Keratinocyte (primary cell): ENCODE measurements around the gene TARS2. TPM values are rescaled to one million over a fixed set of nuclear protein-coding genes. Genes with fewer than 3 reads are reported as not detected.

Source experiments
- DNase-seq: peaks from one replicate; pipeline ENCODE4 v3.0.0-alpha.2; 2011; ENCODE audit warnings: low read depth, missing footprints, low spot score
- FAIRE-seq: peaks from 2 replicates; lab custom pipeline; 2011; peaks lifted over from hg19 to GRCh38; lab: Jason Lieb, UNC
- H2AFZ ChIP-seq: 2 replicates; pipeline ENCODE4 v1.6.0; 2012; ENCODE audit warnings: low read length, control low read depth, inconsistent platforms; ENCODE audit not compliant: control insufficient read depth
- H3K27ac ChIP-seq: 2 replicates; pipeline ENCODE4 v1.5.1; 2011; ENCODE audit warnings: low read length; ENCODE audit not compliant: control insufficient read depth, insufficient read depth
- H3K27me3 ChIP-seq: 3 replicates; pipeline ENCODE4 v1.6.0; 2011; ENCODE audit warnings: low read length; ENCODE audit not compliant: control insufficient read depth, insufficient read depth; ENCODE audit errors: extremely low read depth
- H3K36me3 ChIP-seq, 2 experiments: 2 replicates in 1 of 2; 3 replicates in 1 of 2; pipeline ENCODE4 v1.5.1; 2011; ENCODE audit warnings: low read length in 2 of 2, mild to moderate bottlenecking in 1 of 2; ENCODE audit not compliant: control insufficient read depth in 2 of 2, insufficient read depth in 2 of 2; ENCODE audit errors: extremely low read depth in 1 of 2
- H3K4me1 ChIP-seq: 3 replicates; pipeline ENCODE4 v1.5.1; 2011; ENCODE audit warnings: low read length; ENCODE audit not compliant: control insufficient read depth, insufficient read depth; ENCODE audit errors: extremely low read depth
- H3K4me2 ChIP-seq: 3 replicates; pipeline ENCODE4 v1.6.0; 2011; ENCODE audit warnings: low read depth, low read length; ENCODE audit not compliant: control insufficient read depth, insufficient read depth; ENCODE audit errors: extremely low read depth
- H3K4me3 ChIP-seq, 3 experiments: fragments of 200-600 bp in 1 of 3; sonication (generic) in 1 of 3; 2 replicates in 2 of 3; 3 replicates in 1 of 3; pipeline ENCODE4 v1.5.1; 2011 to 2016; ENCODE audit warnings: low read length in 3 of 3, mild to moderate bottlenecking in 3 of 3, control low read depth in 2 of 3, inconsistent platforms in 1 of 3, low read depth in 1 of 3, mixed read lengths in 1 of 3, mixed run types in 1 of 3, moderate library complexity in 1 of 3; ENCODE audit not compliant: control insufficient read depth in 2 of 3, insufficient read depth in 2 of 3; ENCODE audit errors: extremely low read depth in 1 of 3
- H3K79me2 ChIP-seq: 2 replicates; pipeline ENCODE4 v1.6.0; 2012; ENCODE audit warnings: low read length; ENCODE audit not compliant: control insufficient read depth, insufficient read depth
- H3K9ac ChIP-seq: 3 replicates; pipeline ENCODE4 v1.6.0; 2011; ENCODE audit warnings: low read length; ENCODE audit not compliant: control insufficient read depth, insufficient read depth; ENCODE audit errors: extremely low read depth
- H3K9me1 ChIP-seq: 3 replicates; pipeline ENCODE4 v1.6.0; 2011; ENCODE audit warnings: low read length; ENCODE audit not compliant: control insufficient read depth, insufficient read depth; ENCODE audit errors: extremely low read depth
- H3K9me3 ChIP-seq: 2 replicates; pipeline ENCODE4 v1.5.1; 2012; ENCODE audit warnings: low read depth, low read length; ENCODE audit not compliant: control insufficient read depth
- H4K20me1 ChIP-seq: 3 replicates; pipeline ENCODE4 v1.6.0; 2011; ENCODE audit warnings: low read length; ENCODE audit not compliant: control insufficient read depth, insufficient read depth; ENCODE audit errors: extremely low read depth
- EZH2 ChIP-seq: IDR thresholded peaks from one replicate; pipeline ENCODE4 v1.6.1; 2012; ENCODE audit warnings: inconsistent platforms, mild to moderate bottlenecking, low read length, moderate library complexity
- dilution Hi-C: fragments of 300-500 bp; cut with MboI; formaldehyde crosslinking; loops from one replicate; pipeline ENCODE4 v1.7.0; 2020; ENCODE audit warnings: low sequenced_read_pairs; ENCODE audit not compliant: extremely low pct_ligation_motif_present
- polyA plus RNA-seq, 5 experiments: library from polyadenylated mRNA; depleted of rRNA in 3 of 5; stranded (reverse) in 3 of 5; stranded (forward) in 1 of 5; unstranded in 1 of 5; fragments of >200 nt; gene quantifications; 1 replicate in 1 of 5; 2 replicates in 3 of 5; 3 replicates in 1 of 5; pipeline versions ENCODE4 v1.2.1 to v1.2.3, GENCODE V29; 2011 to 2012; ENCODE audit warnings: missing spikeins in 2 of 5, low read depth in 1 of 5, low replicate concordance in 1 of 5
- TF ChIP-seq, protein P1 (sequence below), 3 experiments: IDR thresholded peaks in 1 of 3; conservative IDR thresholded peaks in 1 of 3; optimal IDR thresholded peaks in 1 of 3; 2 replicates in 2 of 3; 3 replicates in 1 of 3; pipeline versions ENCODE3 to v1.5.1; 2011; ENCODE audit warnings: low read length in 3 of 3, mild to moderate bottlenecking in 3 of 3, moderate library complexity in 2 of 3, control low read depth in 1 of 3, inconsistent platforms in 1 of 3; ENCODE audit not compliant: insufficient read depth in 2 of 3; ENCODE audit errors: extremely low read depth in 1 of 3

The TARS2 gene
- polyA plus RNA-seq, 1 donor (not counting 4 experiments of a cell fraction or from before 2014, with no cell fraction given) = 28.4 TPM

DNA sequence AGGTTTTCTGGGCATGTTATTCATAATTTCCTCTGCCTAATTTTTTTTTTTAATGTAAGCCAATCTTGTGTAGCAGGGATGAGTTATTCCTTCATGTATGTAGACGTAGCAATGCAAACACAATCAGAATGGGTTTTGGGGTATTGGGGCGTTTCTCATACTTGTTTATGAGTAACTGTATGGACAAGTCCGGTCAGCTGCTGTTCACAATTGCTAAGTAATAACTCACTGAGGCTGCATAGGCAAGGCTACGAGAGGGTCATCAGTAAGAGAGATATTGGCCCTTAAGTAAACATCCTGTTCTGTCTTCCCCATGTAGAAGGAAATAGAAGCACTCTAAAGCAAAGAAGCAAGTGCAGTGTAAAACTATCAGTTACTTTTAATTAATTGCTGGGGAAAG lies 9.5 kb upstream of the TARS2 start:
- H4K20me1 ChIP-seq = no peaks in the 10 kb centered on the region
- peak overlapping the region in 1 of 3 experiments; percentile 5 for H3K4me3 ChIP-seq
- no peaks in the 10 kb centered on the region for H3K9me3 ChIP-seq
- peak overlapping the region; percentile 75 for H3K9ac ChIP-seq
- no peaks in the 10 kb centered on the region for H3K79me2 ChIP-seq
- dilution Hi-C loops = no loop called here
- FAIRE-seq = peak; percentile 86
- DNase-seq = peak; percentile 91
- H3K4me1 ChIP-seq = peaks cover 30% of the 10 kb centered on the region
- TF ChIP-seq, protein P1, sequence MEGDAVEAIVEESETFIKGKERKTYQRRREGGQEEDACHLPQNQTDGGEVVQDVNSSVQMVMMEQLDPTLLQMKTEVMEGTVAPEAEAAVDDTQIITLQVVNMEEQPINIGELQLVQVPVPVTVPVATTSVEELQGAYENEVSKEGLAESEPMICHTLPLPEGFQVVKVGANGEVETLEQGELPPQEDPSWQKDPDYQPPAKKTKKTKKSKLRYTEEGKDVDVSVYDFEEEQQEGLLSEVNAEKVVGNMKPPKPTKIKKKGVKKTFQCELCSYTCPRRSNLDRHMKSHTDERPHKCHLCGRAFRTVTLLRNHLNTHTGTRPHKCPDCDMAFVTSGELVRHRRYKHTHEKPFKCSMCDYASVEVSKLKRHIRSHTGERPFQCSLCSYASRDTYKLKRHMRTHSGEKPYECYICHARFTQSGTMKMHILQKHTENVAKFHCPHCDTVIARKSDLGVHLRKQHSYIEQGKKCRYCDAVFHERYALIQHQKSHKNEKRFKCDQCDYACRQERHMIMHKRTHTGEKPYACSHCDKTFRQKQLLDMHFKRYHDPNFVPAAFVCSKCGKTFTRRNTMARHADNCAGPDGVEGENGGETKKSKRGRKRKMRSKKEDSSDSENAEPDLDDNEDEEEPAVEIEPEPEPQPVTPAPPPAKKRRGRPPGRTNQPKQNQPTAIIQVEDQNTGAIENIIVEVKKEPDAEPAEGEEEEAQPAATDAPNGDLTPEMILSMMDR (optimal IDR thresholded peaks at IDR 0.05 in 1 of 3, IDR thresholded peaks at IDR 0.05 in 1 of 3, conservative IDR thresholded peaks at IDR 0.05 in 1 of 3; ENCODE audit: extremely low read depth in 1 of 3, insufficient read depth in 2 of 3, low read length in 3 of 3) = no peak
- TF ChIP-seq EZH2 = no peak
- H3K36me3 ChIP-seq = peaks cover 0 to 1% of the 10 kb centered on the region in 2 experiments
- H3K27ac ChIP-seq = peak overlapping the region; percentile 96
- no peaks in the 10 kb centered on the region for H3K27me3 ChIP-seq
- peak overlapping the region; percentile 87 for H3K4me2 ChIP-seq
- H3K9me1 ChIP-seq = no peaks in the 10 kb centered on the region
- H2AFZ ChIP-seq = no peak overlapping the region

DNA sequence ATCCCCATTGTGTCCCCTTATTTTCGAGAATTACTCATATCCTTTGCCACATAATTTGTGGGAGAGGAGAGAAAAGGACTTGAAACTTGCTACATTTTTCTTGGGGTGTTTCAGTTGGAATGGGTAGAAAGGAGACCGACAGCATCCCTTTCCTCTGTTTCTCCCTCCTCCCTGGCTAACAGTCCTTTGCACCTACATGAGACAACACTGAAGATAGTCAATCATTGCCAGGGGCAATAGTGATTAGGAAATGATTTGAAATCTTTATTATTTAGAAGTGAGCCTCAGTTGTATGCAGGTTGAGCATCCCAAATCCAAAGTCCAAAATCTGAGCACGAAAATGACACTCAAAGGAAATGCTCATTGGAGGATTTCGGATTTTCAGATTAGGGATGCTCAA lies 7.8 kb upstream of the TARS2 start:
- TF ChIP-seq EZH2 = no peak
- TF ChIP-seq, protein P1 (optimal IDR thresholded peaks at IDR 0.05 in 1 of 3, IDR thresholded peaks at IDR 0.05 in 1 of 3, conservative IDR thresholded peaks at IDR 0.05 in 1 of 3; ENCODE audit: extremely low read depth in 1 of 3, insufficient read depth in 2 of 3, low read length in 3 of 3) = no peak
- Histone ChIP-seq H3K4me3 (no peak overlapping the region), H3K4me2 (no peak overlapping the region), H3K79me2 (no peaks in the 10 kb centered on the region), H3K4me1 (peaks cover 30% of the 10 kb centered on the region), H3K36me3 (no peaks in the 10 kb centered on the region), H3K27me3 (no peaks in the 10 kb centered on the region), H3K9ac (no peak overlapping the region), H2AFZ (no peak overlapping the region), H4K20me1 (no peaks in the 10 kb centered on the region), H3K9me1 (no peaks in the 10 kb centered on the region), H3K9me3 (no peaks in the 10 kb centered on the region), H3K27ac (no peak overlapping the region)
- dilution Hi-C loops = no loop called here
- no peak for FAIRE-seq
- DNase-seq = no peak
